ENCODE results near the gene PNKP. TPM values are rescaled to one million over a fixed set of nuclear protein-coding genes. Genes with fewer than 3 reads are reported as not detected.

Gene PNKP
- total RNA-seq, 2 donors from 2014 or later: 161 to 163 TPM

DNA sequence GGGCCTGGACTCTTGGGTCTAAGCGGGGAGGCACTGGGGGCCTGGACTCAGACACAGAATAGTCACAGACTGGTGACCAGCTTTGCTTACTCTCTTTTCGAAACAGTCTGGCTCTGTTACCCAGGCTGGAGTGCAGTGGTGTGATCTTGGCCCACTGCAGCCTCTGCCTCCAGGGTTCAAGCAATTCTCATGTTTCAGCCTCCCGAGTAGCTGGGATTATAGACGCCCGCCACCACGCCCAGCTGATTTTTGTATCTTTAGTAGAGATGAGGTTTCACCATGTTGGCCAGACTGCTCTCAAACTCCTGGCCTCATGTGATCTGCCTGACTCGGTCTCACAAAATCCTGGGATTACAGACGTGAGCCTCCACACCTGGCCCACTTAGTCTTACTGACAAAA, 38.2 kb downstream of the PNKP start:
- Mint-ChIP-seq H3K9me3 (no peaks in the 10 kb centered on the region), H3K4me3 (no peak overlapping the region), H3K27ac (no peak overlapping the region), H3K36me3 (ENCODE audit: low read depth) (peaks cover 34% of the 10 kb centered on the region), H3K4me1 (no peaks in the 10 kb centered on the region), H3K27me3 (ENCODE audit: insufficient read depth) (no peaks in the 10 kb centered on the region)
- WGBS, 2 experiments (ENCODE audit: insufficient coverage in 1 of 2, insufficient read length in 1 of 2): 92 to 93% methylated on average over 8 of the region's 8 CpGs
- peaks cover 29% of the 10 kb centered on the region for H3K36me3 ChIP-seq (ENCODE audit: control insufficient read depth, insufficient read depth, low read length)
- H3K9me3 ChIP-seq (ENCODE audit: control insufficient read depth, low read length): no peaks in the 10 kb centered on the region
- TF ChIP-seq, protein P1, sequence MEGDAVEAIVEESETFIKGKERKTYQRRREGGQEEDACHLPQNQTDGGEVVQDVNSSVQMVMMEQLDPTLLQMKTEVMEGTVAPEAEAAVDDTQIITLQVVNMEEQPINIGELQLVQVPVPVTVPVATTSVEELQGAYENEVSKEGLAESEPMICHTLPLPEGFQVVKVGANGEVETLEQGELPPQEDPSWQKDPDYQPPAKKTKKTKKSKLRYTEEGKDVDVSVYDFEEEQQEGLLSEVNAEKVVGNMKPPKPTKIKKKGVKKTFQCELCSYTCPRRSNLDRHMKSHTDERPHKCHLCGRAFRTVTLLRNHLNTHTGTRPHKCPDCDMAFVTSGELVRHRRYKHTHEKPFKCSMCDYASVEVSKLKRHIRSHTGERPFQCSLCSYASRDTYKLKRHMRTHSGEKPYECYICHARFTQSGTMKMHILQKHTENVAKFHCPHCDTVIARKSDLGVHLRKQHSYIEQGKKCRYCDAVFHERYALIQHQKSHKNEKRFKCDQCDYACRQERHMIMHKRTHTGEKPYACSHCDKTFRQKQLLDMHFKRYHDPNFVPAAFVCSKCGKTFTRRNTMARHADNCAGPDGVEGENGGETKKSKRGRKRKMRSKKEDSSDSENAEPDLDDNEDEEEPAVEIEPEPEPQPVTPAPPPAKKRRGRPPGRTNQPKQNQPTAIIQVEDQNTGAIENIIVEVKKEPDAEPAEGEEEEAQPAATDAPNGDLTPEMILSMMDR (conservative IDR thresholded peaks at IDR 0.05): no peak
- no peak for DNase-seq
- no peaks in the 10 kb centered on the region for H3K4me1 ChIP-seq (ENCODE audit: control insufficient read depth, insufficient read depth, low read length)
- no peak overlapping the region for H3K27ac ChIP-seq (ENCODE audit: low read depth, low read length)
- H3K9ac ChIP-seq (ENCODE audit: extremely low read depth, low read length, poor library complexity, severe bottlenecking): no peak overlapping the region
- H3K27me3 ChIP-seq (ENCODE audit: control insufficient read depth, insufficient read depth, low read length, poor library complexity, severe bottlenecking): no peaks in the 10 kb centered on the region
- H3K4me3 ChIP-seq (ENCODE audit: low read length): no peak overlapping the region

DNA sequence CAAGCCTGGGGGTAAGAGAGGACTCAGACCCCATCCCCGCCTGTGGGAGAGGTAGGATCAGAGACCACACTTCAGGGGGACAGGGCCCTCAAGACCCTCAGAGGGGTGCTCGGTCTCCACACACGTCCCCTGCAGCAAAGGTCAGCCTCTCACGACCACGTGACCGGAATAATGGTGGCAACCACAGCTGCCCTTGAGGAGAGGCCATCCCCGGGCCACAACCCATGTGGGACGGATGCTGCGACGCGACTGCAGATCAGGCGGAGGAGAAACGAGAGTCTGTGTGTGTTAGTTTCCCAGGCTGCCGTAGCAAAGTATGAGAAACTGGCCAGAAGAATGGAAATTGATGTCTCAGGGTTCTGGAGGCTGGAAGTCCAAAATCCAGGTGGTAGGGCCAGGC, 40.3 kb downstream of the PNKP start:
- no peak overlapping the region for H3K9ac ChIP-seq (ENCODE audit: extremely low read depth, low read length, poor library complexity, severe bottlenecking)
- H3K4me3 Mint-ChIP-seq: no peak overlapping the region

DNA sequence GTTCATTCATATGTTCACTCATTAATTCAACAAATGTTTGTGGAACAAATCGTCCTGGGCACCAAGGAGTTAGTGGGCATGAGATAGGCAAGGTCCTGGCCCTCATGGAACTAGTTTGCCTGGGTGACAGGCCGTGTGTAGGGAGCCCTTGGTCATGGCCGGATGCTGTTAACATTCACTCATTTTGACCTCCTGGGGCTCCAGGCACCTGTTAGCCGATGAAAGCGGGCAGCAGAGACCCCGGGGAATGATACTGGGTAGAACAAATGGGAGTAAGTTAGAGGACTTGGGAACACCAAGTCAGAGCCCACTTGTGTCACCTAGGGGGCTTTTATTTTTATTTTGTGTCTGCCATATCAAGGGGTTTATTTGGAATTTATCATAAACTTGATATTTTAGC, 42.7 kb downstream of the PNKP start:
- no peak overlapping the region for H3K4me3 ChIP-seq (ENCODE audit: low read length)
- H3K27ac Mint-ChIP-seq: no peak overlapping the region
- H3K9me3 Mint-ChIP-seq: no peaks in the 10 kb centered on the region
- DNase-seq: no peak
- H3K4me1 Mint-ChIP-seq: no peaks in the 10 kb centered on the region
- H3K4me3 Mint-ChIP-seq: no peak overlapping the region
- TF ChIP-seq, protein P1 (conservative IDR thresholded peaks at IDR 0.05): no peak
- H3K36me3 ChIP-seq (ENCODE audit: control insufficient read depth, insufficient read depth, low read length): peaks cover 30% of the 10 kb centered on the region
- no peak overlapping the region for H3K9ac ChIP-seq (ENCODE audit: extremely low read depth, low read length, poor library complexity, severe bottlenecking)
- no peaks in the 10 kb centered on the region for H3K27me3 Mint-ChIP-seq (ENCODE audit: insufficient read depth)
- no peaks in the 10 kb centered on the region for H3K4me1 ChIP-seq (ENCODE audit: control insufficient read depth, insufficient read depth, low read length)
- 92 to 100% methylated on average over 4 to 6 of the region's 6 CpGs for WGBS, 2 experiments (ENCODE audit: insufficient coverage in 1 of 2, insufficient read length in 1 of 2)
- no peak overlapping the region for H3K27ac ChIP-seq (ENCODE audit: low read depth, low read length)
- H3K36me3 Mint-ChIP-seq (ENCODE audit: low read depth): peaks cover 51% of the 10 kb centered on the region
- H3K27me3 ChIP-seq (ENCODE audit: control insufficient read depth, insufficient read depth, low read length, poor library complexity, severe bottlenecking): no peaks in the 10 kb centered on the region
- H3K9me3 ChIP-seq (ENCODE audit: control insufficient read depth, low read length): no peaks in the 10 kb centered on the region

More for the DNA sequence above, 40.3 kb downstream of the PNKP start:
- TF ChIP-seq, protein P1 (conservative IDR thresholded peaks at IDR 0.05): no peak
- Mint-ChIP-seq H3K9me3 (no peaks in the 10 kb centered on the region), H3K27me3 (ENCODE audit: insufficient read depth) (no peaks in the 10 kb centered on the region), H3K27ac (no peak overlapping the region), H3K4me1 (no peaks in the 10 kb centered on the region), H3K36me3 (ENCODE audit: low read depth) (peaks cover 42% of the 10 kb centered on the region)
- DNase-seq: no peak
- Histone ChIP-seq H3K9me3 (ENCODE audit: control insufficient read depth, low read length) (no peaks in the 10 kb centered on the region), H3K36me3 (ENCODE audit: control insufficient read depth, insufficient read depth, low read length) (peaks cover 31% of the 10 kb centered on the region), H3K4me3 (ENCODE audit: low read length) (no peak overlapping the region), H3K27ac (ENCODE audit: low read depth, low read length) (no peak overlapping the region), H3K27me3 (ENCODE audit: control insufficient read depth, insufficient read depth, low read length, poor library complexity, severe bottlenecking) (no peaks in the 10 kb centered on the region), H3K4me1 (ENCODE audit: control insufficient read depth, insufficient read depth, low read length) (no peaks in the 10 kb centered on the region)
- whole genome bisulfite sequencing, 2 experiments (ENCODE audit: insufficient coverage in 1 of 2, insufficient read length in 1 of 2): 94 to 95% methylated on average over 12 to 14 of the region's 14 CpGs

Measured in endodermal cell (in vitro differentiated cells).